GM12874 (cell line): ENCODE data around the gene PITX1.

Experiments
- CTCF ChIP-seq: IDR thresholded peaks from 2 replicates; pipeline ENCODE4 v1.5.1; 2011; ENCODE audit warnings: low read depth, mild to moderate bottlenecking, control low read depth, low read length, moderate library complexity; ENCODE audit not compliant: insufficient read depth

PITX1 gene

GRCh38 chr5:135025730-135026644 lies 8.0 kb downstream of the PITX1 start:
- no peak for TF ChIP-seq CTCF

GRCh38 chr5:135024956-135025729 lies 8.9 kb downstream of the PITX1 start:
- no peak for TF ChIP-seq CTCF

GRCh38 chr5:135020111-135020895 lies 13.7 kb downstream of the PITX1 start:
- no peak for TF ChIP-seq CTCF

GRCh38 chr5:135019314-135019713 lies 14.7 kb downstream of the PITX1 start:
- peak; percentile 13; the same call in 1 of the 2 replicates for TF ChIP-seq CTCF

GRCh38 chr5:135018457-135018856 lies 15.6 kb downstream of the PITX1 start:
- no peak for TF ChIP-seq CTCF

GRCh38 chr5:135016861-135017290 lies 17.2 kb downstream of the PITX1 start:
- no peak for TF ChIP-seq CTCF
